Activated CD4-positive, alpha-beta T cell treated with anti-CD3 and anti-CD28 coated beads, Interleukin-2, Interleukin-4, amounts not matched to agents 100 ng/mL and 50 ng/mL, durations not matched to agents 16 hours and 8 hours (primary cell): ENCODE measurements around the gene APRT.
"Not testable (repeated sequence)": the region's sequence is repeated elsewhere in the genome, so short reads cannot be mapped to it uniquely, and the experiment has no call there.

ENCODE experiments used
- DNase-seq: peaks from one replicate; pipeline ENCODE4 v3.0.0-alpha.2; 2020; ENCODE audit warnings: low spot score

Gene APRT

DNA sequence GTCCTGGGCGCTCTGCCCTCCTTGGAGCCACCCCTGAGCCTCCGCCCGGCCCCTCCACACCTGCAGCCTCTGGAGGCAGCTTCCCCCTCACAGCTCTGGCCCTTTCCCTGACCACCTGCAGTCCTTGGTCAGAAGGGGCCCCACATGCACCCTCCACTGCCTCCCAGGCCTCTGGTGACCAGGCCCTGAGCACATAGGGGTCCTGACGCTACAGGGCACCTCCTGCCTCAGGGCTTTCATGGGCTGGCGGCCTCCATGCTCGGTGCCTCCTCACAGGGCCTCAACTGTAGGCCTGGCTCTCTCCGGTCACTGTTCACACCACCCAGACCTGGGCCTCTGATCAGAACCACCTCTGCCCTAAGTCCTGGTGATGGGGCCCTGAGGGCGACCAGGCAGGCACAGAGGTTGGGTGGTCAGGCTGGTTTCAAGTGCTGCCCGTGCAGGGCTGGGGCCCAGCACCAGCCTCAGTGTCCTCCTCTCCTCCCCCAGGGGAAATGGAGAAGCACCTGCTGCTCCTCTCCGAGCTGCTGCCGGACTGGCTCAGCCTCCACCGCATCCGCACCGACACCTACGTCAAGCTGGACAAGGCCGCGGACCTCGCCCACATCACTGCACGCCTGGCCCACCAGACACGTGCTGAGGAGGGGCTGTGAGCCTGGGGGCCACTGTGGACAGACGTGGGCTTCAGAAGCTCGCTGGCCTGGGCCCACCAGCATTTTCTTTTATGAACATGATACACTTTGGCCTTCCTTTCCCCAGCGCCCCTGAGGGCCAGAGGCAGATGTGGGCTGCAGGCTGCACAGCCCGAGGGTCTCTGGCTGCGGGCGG is 3.9 kb downstream of the APRT start:
- DNase-seq, result no peak

DNA sequence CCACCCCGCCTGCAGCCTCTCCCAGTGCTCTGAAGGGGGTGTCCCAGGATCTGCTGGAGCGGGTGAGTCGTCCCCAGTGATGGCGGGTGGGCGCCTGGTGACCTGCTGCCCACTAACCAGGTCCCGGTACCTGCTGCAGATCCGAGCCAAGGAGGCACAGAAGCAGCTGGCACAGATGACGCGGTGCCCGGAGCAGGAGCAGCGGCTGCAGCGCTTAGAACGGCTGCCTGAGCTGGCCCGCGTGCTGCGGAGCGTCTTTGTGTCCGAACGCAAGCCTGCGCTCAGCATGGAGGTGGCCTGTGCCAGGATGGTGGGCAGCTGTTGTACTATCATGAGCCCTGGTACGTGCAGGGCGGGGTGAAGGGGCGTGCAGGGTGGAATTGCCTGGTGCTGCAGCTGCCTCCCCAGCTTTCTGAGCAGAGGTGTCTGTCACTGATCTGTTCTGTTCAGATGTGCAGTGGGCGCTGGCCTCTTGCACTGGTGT is 4.5 kb downstream of the APRT start:
- no peak for DNase-seq

DNA sequence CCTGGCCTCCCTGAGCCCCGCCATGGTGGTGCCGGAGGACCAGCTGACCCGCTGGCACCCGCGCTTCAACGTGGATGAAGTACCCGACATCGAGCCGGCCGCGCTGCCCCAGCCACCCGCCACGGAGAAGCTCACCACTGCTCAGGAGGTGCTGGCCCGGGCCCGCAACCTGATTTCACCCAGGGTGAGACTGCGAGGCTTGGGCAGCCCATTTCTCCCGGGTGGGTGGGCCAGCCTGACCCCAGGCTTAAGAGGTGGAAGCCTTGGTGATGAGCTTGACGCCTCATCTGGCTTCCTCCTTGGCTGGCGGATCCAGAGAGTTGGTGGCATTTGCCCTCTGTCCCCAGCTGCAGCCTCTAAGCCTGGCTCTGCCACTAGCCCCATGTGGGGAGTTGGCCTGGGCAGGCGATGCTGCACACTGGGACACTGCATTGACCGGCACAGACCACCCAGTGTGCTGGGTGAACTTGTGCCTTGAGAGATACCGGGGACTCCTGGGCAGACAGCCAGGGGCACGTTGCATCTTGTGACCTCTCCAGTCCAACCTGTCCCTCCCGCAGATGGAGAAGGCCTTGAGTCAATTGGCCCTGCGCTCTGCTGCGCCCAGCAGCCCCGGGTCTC is 5.1 kb downstream of the APRT start:
- DNase-seq, result no peak

DNA sequence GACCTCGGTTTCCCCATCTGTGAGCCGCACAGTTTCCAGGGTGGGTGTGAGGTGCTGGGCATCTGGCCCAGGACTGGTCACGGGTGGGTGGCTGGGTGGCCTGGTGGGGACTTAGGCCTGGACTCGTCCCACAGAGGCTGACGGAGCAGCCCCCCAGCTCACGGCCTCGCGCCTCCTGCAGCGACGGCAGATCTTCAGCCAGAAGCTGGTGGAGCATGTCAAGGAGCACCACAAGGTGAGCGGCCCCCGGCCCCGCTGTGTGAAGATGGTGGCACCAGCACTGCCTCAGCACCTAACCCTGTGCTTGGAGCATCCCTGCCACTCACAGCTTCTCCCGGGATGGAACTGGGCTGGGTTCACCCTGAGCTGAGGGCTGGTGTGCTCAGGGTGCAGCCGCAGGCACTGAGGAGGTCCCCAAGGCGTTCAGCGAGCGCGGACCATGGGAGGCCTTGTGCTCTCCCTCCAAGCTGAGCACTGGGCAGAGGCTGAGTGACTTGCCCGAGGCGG is 5.8 kb downstream of the APRT start:
- no peak for DNase-seq

DNA sequence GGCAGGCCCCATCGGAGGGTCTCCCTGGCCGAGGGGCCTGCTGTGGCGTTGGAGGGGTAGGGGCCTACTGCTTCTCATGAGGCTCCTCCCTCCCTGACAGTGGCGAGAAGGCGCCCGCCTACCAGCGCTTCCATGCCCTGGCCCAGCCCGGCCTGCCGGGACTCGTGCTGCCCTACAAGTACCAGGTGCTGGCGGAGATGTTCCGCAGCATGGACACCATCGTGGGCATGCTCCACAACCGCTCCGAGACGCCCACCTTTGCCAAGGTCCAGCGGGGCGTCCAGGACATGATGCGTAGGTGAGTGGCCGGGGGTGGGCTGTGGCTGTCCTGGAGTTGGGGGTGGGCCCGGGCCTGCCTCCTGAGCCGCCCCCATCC is 6.4 kb downstream of the APRT start:
- no peak for DNase-seq

DNA sequence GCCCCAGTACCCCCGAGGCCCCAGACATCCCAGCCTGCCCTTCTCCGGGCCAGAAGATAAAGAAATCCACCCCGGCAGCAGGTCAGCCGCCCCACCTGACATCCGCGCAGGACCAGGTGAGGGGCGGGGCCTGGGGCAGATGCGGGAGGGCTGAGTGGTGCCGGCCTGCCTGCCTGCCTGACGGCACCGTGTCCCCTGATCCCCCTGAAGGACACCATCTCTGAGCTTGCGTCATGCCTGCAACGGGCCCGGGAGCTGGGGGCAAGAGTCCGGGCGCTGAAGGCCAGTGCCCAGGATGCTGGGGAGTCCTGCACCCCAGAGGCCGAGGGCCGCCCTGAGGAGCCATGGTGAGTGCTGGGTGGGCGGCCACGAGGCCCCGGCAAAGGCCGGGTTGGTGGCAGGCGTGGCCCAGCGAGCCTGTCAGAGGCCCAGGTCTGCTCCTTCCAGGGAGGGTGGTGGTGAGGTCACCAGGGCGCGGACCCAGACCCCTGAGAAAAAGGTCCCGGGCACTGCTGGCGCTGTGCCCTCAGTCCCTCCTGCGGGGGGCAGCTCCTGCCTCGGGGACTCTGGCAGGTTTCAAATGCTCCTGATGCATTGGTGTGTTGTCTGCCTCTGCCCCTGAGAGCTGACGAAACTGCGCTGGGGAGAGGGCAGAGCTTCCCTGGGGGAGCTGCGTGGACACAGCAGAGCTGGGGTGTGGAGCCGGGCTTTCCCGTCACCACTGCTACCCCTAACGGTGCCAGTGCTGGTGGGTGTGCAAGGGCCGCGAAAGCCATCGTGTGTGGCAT is 7.0 kb downstream of the APRT start:
- DNase-seq, result no peak

DNA sequence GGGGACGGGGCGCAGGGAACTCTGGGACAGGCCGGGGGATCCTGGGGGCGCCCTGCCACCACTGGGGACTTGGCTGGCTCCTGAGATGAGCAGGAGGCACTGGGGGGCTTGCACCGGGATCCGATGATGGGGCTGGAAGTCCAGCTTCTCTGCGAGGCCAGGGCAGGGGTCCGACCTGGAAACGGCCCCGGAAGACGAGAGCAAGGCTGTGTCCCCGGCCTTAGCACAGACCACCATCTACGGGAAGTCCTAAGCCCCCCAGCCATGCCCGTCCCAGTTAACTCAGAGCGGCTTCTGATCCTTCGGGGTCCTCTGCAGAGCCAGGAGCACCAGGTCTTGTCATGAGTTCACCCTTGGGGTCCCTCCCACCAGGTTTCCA is 7.6 kb downstream of the APRT start:
- DNase-seq, result no peak

DNA sequence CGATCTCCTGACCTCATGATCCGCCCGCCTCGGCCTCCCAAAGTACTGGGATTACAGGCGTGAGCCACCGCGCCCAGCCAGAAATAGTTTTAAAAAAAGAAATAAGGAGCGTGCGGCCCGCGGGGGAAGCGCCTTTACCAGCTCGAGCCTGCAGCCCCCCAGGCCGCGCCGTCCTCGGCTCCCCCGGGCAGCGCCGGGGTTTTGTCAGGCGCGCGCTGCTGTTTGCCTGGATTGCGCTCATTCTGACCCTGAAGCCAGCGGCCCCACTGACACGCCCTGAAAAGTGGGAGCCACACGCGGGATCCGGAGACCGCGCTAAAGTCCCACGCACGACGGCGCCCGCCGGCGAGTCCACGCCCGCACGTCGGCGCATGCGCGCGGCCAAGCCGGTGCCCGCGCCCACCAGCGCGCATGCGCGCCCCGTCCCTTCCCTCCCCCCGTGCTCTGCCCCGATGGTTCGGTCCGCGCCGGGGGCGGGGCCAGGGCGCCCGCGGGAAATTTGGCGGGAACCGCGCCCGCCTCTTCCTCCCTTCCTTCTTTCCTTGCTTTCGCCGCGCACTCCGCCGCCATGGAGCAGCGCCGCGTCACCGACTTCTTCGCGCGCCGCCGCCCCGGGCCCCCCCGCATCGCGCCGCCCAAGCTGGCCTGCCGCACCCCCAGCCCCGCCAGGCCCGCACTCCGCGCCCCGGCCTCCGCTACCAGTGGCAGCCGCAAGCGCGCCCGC is 8.3 kb downstream of the APRT start, which contains the start of gene CDT1:
TSS of gene CDT1 (plus strand) at position 526 of the 724 bp plus-strand sequence. CDS start at position 569, 43 bp downstream.
- peak; percentile 87 for DNase-seq

DNA sequence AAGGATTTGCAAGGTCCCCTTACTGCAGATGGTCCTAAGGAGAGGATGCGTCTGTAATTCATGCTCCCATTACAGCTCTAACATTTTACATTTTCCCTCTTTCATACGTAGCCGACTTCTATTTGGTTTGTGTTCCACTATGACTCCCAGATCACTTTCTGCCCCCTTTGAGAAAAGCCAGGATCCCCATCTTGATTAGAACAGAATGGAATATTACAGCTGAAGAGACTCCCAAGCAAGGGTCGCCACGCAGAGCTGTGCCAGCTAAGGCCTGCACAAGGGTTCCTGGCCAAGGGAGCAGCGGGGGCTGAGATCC is 11.5 kb downstream of the APRT start:
- DNase-seq, result no peak

DNA sequence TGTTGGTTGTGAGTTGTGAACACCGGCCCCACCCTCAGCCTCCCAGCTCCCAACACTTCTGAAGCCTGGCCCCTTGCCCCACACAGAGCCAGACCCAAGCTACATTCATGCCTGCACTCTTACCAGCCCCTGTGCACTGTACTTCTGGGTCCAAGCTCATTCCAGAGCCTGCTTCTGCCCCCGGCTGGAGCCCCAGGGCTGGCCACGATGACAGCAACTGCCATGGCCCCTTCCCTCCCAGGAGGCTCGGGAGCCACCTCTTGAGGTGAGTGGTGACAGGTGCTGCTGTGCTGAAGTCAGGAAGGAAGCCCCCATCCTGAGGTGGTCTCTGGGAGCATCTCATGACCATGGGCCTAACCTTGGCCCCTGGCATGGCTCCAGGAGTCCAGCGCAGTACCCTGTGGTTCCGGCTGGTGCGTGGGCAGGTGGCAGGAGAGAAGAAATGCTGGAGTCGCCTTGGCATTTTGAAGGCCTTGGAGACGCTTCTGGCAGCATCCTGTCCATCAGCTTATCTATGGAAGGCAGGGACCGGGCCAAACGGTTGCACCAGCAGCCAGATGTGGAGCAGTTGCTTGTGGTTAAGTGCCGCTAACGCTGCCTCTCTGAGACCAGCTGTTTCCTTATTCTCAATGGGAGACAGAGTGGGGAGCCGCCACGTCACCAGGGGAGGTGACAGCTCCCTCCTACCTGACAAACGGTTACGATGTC is 12.0 kb downstream of the APRT start:
- no peak for DNase-seq

DNA sequence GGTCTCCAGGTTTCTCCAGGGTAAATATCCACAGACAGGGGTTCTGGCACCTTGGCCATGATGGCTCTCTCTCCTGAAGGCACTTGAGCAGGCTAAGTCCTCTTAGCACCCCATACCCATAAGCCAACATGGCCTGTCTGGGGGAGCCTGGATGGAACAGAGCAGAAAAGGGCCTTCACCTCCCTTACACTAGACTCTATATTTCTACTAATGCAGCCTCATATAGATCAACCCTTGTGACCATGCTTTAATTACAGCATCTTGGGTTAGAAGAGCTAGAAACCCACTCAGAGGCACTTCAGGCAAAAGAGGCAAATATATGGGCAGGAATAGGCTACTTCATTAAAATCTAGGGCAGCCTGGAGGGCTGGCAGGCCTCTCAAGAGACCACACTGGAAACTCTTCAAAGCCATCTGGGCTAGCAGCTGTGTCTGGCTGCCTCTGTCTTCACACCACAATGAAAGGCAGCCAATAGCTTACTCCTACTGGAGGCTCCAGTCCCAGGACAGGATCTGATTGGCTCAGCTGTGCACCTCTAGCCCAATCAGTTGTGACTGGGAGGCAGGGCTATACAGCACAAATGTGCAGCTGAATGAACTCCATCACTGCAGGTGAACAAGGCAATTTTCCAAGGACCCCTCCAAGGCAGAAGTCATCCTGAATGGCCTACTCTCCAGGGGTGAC is 12.8 kb downstream of the APRT start:
- no peak for DNase-seq

DNA sequence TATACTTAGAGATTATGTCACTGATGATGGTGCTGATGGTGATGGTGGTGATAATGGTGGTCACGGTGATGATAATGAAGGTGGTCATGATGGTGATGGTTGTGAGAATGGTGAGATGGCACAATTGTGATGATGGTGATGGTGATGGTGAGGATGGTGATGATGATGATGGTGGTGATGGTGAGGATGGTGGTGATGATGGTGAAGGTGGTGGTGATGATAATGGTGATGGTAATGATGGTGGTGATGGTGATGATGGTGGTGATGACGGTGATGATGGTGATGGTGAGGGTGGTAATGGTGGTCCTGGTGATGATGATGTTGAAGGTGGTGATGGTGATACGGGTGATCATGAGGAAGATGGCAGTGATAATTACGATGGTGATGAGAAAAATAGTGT is 13.7 kb downstream of the APRT start:
- no peak for DNase-seq

DNA sequence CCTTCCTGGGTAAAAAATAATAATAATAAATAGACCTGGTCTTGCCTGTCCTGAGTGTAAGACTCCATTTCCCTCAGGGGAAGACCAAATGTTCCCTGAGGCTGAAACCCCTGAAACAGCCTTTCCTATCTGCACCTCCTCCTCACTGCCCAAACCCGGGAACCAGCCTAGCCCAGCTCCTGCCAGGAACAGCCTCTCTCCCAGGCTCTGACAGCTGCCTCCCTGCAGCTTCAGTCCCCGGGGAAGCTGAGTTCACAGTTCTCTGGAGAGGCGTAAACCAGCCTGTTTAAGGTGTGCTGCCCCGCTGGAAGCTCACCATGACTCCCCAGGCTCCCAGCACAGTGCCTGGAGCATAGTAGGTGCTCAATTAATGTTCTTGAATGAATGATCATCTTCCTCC is 15.4 kb downstream of the APRT start:
- no peak for DNase-seq

DNA sequence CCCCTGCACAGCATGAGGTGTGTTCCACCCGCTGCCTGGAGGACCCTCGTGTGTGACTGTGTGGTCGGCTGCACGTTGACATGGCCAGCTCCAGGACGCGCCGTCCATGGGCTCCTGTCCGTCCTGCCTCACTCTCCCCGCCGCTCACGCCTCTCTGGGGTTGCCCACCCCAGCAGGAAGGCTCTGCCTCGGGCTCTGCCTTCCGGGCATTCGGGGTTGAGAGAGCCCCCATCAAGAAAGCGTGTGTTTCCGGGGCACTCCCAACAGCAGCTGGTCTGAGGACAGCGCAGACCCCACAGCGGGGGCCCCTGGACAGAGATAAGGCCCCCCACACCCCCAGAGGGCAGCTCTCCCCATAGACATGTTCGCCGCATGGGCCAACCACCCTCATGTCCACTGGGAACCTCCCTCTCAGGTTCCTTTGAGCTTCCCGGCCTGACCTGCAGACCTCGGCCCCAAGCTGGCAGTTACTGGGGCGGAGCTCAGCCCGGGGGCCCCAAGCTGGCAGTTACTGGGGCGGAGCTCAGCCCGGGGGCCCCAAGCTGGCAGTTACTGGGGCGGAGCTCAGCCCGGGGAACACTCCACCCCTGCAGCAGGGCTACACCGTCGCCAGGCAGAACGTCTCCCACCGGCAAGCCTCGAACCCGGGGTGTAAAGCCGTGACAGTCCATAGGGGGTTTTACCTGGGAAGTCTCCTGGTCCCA is 18.3 kb downstream of the APRT start:
- no peak for DNase-seq

DNA sequence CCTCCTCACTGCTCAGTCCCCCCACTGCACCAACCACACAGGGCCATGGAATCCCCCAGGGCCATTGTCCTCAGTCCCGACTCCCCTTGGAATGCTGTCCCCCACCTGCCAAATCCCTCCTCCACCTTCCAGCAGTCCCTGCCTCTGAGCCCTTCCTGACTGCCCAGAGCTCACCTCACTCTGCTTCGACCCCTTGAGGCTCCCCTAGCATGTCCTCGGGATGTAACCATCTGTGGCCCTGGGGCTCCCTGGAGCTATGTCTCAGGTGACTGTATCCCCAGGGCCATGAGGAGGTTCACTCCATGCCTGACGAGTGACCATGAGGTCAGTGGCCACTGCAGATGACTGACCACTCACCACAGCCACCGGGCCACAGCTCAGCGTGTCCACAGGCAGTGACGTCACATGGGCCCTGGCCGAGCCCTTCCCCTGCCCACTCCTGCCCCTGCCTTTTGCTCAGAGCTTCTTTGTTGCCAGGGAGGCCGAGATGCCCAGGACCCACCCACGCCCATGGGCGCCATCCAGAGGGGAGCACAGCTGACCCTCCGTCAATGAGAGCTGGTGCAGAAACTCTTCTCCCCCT is 19.0 kb downstream of the APRT start:
- no peak for DNase-seq

DNA sequence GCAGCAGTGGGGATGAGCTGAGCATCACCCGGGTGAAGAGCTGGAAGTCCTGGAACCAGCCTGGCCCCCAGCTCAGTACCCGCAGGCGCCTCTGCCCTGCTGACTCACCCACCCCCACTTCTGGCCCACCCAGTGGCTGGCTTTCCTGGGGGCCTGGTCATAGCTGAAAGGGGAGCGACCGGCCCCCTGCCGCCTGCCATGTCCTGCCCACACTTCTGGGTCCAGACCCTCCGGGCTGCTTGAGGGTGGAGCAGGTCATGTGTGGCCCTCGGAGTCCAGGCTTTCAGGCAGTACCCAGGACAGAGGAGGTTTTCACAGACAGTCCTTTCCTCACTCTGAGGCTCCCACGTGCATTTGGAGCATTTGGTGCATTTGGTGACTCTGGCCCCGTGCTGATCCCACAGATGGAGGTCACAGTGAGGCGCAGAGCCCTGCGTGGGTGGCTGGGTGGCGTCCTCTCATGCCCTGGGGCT is 19.6 kb downstream of the APRT start:
- no peak for DNase-seq

DNA sequence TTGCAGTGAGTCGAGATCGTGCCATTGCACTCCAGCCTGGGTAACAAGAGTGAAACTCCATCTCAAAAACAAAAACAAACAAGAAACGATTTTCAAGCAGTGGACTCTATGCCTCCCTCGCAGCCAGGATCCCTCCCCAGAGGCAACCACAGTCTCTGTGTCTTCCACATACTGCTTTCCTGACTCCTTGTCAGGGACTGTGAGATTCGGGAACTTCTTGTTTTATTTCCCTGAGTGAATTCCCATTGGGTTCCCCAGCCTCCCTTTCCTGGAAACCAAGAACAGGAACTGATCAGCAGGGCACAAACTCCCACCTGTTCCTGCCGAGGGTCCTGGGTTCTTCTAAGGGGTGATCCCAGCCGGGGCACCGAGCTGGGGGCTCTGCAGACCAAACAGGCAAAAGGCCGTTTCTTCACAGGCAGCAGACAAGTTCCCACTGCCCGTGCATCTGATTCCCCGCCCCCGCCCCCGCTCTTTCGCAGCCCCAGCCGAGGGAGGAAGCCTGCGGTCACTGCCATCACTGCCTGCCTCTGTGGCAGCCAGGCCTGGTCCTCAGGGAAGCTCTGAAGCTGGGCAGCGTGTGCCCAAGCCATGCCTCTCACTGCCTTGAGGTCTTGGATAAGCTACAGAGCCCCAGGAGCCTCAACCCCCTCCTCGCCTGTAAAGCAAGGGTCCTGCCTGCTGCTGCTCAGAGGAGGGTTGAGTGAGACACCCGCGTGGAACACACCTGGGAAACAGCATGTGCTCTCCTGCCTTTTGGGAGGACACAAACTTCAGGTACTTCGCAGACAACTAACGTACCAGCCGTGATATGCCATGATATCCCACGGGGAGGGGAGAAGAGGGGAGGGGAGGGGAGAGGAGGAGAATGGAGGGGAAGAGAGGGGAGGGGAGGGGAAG is 21.2 kb downstream of the APRT start:
- peak; percentile 72 for DNase-seq

DNA sequence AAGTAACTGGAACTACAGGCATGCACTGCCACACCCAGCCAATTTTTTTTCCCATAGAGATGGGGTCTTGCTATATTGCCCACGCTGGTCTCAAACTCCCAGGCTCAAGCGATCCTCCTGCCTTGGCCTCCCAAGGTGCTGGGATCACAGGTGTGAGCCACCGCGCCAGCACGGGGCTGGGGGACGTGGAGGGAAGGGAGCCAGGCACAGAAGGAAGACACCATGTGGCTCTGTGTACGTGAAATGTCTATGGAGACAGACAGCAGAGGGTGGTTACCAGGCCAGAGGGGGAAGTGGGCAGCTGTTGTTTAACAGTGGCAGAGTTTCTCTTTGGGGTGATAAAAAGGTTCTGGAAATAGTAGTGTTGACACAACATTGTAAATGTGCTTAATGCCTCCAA is 22.1 kb downstream of the APRT start:
- DNase-seq, result no peak

DNA sequence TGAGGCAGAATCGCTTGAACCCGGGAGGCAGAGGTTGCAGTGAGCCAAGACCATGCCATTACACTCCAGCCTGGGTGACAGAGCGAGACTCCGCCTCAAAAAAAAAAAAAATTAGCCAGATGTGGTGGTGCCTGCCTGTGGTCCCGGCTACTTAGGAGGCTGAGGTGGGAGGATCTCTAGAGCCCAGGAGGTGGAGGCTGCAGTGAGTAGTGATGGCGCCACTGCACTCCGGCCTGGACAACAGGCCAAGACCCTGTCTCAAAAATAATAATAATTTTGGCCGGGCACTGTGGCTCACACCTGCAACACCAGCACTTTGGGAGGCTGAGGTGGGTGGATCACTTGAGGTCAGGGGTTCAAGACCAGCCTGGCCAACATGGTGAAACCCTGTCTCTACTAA is 23.0 kb downstream of the APRT start:
- not testable (repeated sequence) for DNase-seq
